Measurements from ENCODE around the gene SLC44A4. TPM values are rescaled to one million over a fixed set of nuclear protein-coding genes. Genes with fewer than 3 reads are reported as not detected.

SLC44A4 gene
- total RNA-seq, 2 donors from 2014 or later: 5.8 TPM; not detected in 1

DNA sequence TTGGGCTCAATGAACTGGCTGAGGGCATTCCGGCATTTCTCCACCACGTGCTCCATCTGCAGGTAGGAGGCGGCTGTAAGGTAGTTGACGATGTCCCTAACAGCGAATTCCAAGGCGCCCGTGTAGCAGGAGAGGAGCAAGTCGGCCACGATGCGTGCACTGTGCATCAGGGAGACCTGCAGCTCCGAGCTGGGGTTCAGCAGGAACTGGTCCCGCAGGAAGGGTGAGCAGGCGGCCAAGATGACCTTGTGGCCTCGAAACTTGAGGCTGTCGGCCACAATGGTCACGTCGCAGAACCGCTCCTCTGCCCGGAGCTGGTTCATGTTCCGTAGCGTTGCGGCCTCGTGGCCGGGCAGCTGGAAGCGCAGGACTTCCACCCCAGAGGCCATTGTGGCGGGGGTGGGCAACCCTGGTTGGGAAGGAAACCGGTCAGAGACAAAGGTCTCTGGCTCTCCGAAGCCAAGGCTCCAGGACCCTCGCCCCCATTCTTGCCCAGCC is 22.2 kb upstream of the SLC44A4 start:
- Histone ChIP-seq H3K4me1 (ENCODE audit: control insufficient read depth in 1 of 2, low read depth in 2 of 2) (peaks cover 15 to 39% of the 10 kb centered on the region in 2 donors), H3K9me3 (no peaks in the 10 kb centered on the region), H3K36me3 (no peaks in the 10 kb centered on the region), H3K4me3 (peak overlapping the region; percentile 85), H3K27ac (peak overlapping the region in 1 of 2 donors; percentile 81), H3K27me3 (replicated peaks; ENCODE audit: insufficient read depth) (no peaks in the 10 kb centered on the region)
- no peak for ATAC-seq (ENCODE audit: insufficient number of reproducible peaks, low FRiP score, low read depth)
- no peak for TF ChIP-seq CTCF (IDR thresholded peaks at IDR 0.05)
- no peak for DNase-seq (ENCODE audit: low spot score)

DNA sequence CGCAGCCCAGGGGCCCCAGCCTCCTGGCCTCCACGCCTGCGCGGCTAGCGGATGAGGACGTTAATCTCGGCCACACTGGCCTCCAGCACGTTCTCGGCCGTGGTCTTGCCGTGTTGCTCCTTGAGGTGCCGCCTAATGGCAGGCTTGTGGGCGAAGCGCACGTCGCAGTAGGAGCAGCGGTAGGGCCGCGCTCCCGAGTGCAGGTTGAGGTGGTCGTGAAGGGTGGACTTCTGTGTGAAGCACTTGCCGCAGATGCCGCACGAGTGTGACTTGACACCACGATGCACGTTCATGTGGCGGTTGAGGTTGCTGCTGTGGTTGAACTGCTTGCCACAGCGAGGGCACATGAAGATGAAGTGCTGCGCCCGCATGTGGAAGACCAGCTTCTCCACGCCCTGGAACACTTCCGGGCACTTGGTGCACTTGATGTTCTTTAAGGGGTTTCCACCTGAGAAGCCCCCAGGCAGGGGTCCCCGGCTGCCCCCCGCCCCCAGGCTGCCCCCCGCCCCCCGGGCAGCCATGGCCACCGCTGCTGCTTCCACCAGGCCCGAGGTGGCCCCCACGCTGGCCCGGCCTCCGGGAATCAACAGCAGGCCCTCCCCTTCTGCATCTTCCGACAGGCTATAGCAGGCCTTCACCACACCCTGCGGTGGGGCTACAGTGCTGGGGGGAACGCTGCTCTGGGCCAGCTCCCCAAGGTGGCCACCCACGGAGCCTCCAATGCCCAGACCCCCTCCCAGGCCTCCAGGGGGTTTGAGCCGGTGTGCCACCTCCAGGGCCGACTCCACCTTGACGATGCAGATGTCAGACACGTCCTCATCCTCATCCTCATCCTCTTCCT is 21.3 kb upstream of the SLC44A4 start:
- ATAC-seq (ENCODE audit: insufficient number of reproducible peaks, low FRiP score, low read depth): no peak
- no peaks in the 10 kb centered on the region for H3K36me3 ChIP-seq
- no peaks in the 10 kb centered on the region for H3K9me3 ChIP-seq
- no peaks in the 10 kb centered on the region for H3K27me3 ChIP-seq (replicated peaks; ENCODE audit: insufficient read depth)
- no peak overlapping the region for H3K27ac ChIP-seq
- DNase-seq (ENCODE audit: low spot score): no peak
- TF ChIP-seq CTCF (IDR thresholded peaks at IDR 0.05): no peak
- H3K4me3 ChIP-seq: no peak overlapping the region
- H3K4me1 ChIP-seq (ENCODE audit: control insufficient read depth in 1 of 2, low read depth in 2 of 2): peaks cover 15 to 39% of the 10 kb centered on the region in 2 donors

GRCh38 chr6:31899215-31899614 is 20.4 kb upstream of the SLC44A4 start:
- TF ChIP-seq CTCF (IDR thresholded peaks at IDR 0.05): no peak
- H3K9me3 ChIP-seq: no peaks in the 10 kb centered on the region
- DNase-seq (ENCODE audit: low spot score) (no peak), ATAC-seq (ENCODE audit: insufficient number of reproducible peaks, low FRiP score, low read depth) (no peak)
- H3K27ac ChIP-seq: no peak overlapping the region
- H3K4me3 ChIP-seq: no peak overlapping the region
- H3K27me3 ChIP-seq (replicated peaks; ENCODE audit: insufficient read depth): no peaks in the 10 kb centered on the region
- H3K36me3 ChIP-seq: peaks cover 3% of the 10 kb centered on the region
- peaks cover 15 to 39% of the 10 kb centered on the region in 2 donors for H3K4me1 ChIP-seq (ENCODE audit: control insufficient read depth in 1 of 2, low read depth in 2 of 2)

DNA sequence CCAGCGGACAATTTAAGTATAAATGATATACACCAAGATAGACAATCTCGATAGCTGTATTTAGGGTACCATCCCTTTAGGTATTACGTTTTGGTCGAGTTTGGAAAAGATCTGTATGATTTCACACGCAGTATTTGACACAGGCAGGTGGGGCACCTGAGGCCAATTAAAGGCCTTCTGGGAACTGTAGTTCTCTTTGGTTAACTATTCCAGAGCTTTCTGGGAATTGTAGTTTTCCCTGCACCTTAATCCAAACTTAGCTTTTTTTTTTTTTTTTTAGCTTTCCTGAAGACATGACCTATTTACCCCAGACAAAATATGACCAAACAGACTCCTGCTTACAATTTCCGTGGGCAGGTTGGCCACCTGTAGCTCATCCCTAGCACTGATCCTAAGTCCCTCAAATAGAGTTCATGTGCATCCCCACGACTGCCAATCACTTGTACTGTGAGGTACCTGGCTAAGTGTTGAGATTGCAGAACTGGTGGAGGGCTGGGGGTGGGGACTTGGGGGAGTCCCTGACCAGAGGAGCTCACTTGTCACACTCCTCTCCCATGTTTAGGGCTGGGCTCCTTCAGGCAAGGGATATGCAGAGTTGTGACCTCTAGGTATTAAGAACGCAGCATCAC is 19.7 kb upstream of the SLC44A4 start:
- no peak for DNase-seq (ENCODE audit: low spot score)
- no peak for TF ChIP-seq CTCF (IDR thresholded peaks at IDR 0.05)
- Histone ChIP-seq H3K4me3 (peak overlapping the region; percentile 92), H3K27ac (peak overlapping the region; percentile 65 to 82), H3K4me1 (ENCODE audit: control insufficient read depth in 1 of 2, low read depth in 2 of 2) (peaks cover 15 to 35% of the 10 kb centered on the region in 2 donors), H3K9me3 (no peaks in the 10 kb centered on the region), H3K27me3 (replicated peaks; ENCODE audit: insufficient read depth) (no peaks in the 10 kb centered on the region), H3K36me3 (peaks cover 6% of the 10 kb centered on the region)
- no peak for ATAC-seq (ENCODE audit: insufficient number of reproducible peaks, low FRiP score, low read depth)
